ENCODE results near the gene CSMD2. TPM values are rescaled to one million over a fixed set of nuclear protein-coding genes. Genes with fewer than 3 reads are reported as not detected.
"Not testable (repeated sequence)": the region's sequence is repeated elsewhere in the genome, so short reads cannot be mapped to it uniquely, and the experiment has no call there.

CSMD2 gene
- total RNA-seq, 1 experiment from 2014 or later: 2.8 TPM

GRCh38 chr1:33515112-33515511 is 649.9 kb downstream of the CSMD2 start:
- BruUV-seq (replicated peaks): no TSS peak
- intact Hi-C loops (cut with micrococcal nuclease; ENCODE audit: unreplicated experiment): no loop called here
- no peak overlapping the region for H3K27ac ChIP-seq (ENCODE audit: low read depth, low read length, poor library complexity, severe bottlenecking)
- CTCF ChIA-PET: no interaction called here
- peaks cover 8% of the 10 kb centered on the region for H3K27me3 ChIP-seq (replicated peaks; ENCODE audit: insufficient read depth, low read depth, low read length, poor library complexity)
- no peak for DNase-seq (ENCODE audit: low spot score)
- no peak overlapping the region for H3K4me3 ChIP-seq (ENCODE audit: low read depth, low read length, poor library complexity, severe bottlenecking)
- TF ChIP-seq EZH2 (IDR thresholded peaks at IDR 0.05; ENCODE audit: borderline replicate concordance, low read depth, low read length, poor library complexity, severe bottlenecking): no peak
- TF ChIP-seq CTCF (conservative IDR thresholded peaks at IDR 0.05; ENCODE audit: low read depth, low read length): no peak
- H3K9me3 ChIP-seq (ENCODE audit: low read depth, low read length, poor library complexity, severe bottlenecking): no peaks in the 10 kb centered on the region
- POLR2A ChIA-PET (ENCODE audit: low non-redundant PET): no interaction called here
- no peaks in the 10 kb centered on the region for H3K36me3 ChIP-seq (ENCODE audit: insufficient read depth, low read length, poor library complexity, severe bottlenecking)
- no peaks in the 10 kb centered on the region for H3K4me1 ChIP-seq (ENCODE audit: insufficient read depth, low read length, poor library complexity, severe bottlenecking)

GRCh38 chr1:33512226-33513011 is 652.6 kb downstream of the CSMD2 start:
- ChIA-PET POLR2A (ENCODE audit: low non-redundant PET) (interaction anchor here (0.6 kb wide), 1 partner anchor 179 kb away, joined by 7 read pairs; no protein-coding TSS in a partner anchor), CTCF (no interaction called here)
- no peak for DNase-seq (ENCODE audit: low spot score)
- intact Hi-C loops (cut with micrococcal nuclease; ENCODE audit: unreplicated experiment): no loop called here
- TF ChIP-seq CTCF (conservative IDR thresholded peaks at IDR 0.05; ENCODE audit: low read depth, low read length) (no peak), EZH2 (IDR thresholded peaks at IDR 0.05; ENCODE audit: borderline replicate concordance, low read depth, low read length, poor library complexity, severe bottlenecking) (no peak)
- Histone ChIP-seq H3K9me3 (ENCODE audit: low read depth, low read length, poor library complexity, severe bottlenecking) (no peaks in the 10 kb centered on the region), H3K36me3 (ENCODE audit: insufficient read depth, low read length, poor library complexity, severe bottlenecking) (no peaks in the 10 kb centered on the region), H3K27ac (ENCODE audit: low read depth, low read length, poor library complexity, severe bottlenecking) (no peak overlapping the region), H3K27me3 (replicated peaks; ENCODE audit: insufficient read depth, low read depth, low read length, poor library complexity) (peaks cover 9% of the 10 kb centered on the region), H3K4me3 (ENCODE audit: low read depth, low read length, poor library complexity, severe bottlenecking) (no peak overlapping the region), H3K4me1 (ENCODE audit: insufficient read depth, low read length, poor library complexity, severe bottlenecking) (no peaks in the 10 kb centered on the region)
- BruUV-seq (replicated peaks): no TSS peak

- POLR2A ChIA-PET (ENCODE audit: low non-redundant PET); DNase-seq (ENCODE audit: low spot score); intact Hi-C loops (cut with micrococcal nuclease; ENCODE audit: unreplicated experiment); H3K9me3 ChIP-seq (ENCODE audit: low read depth, low read length, poor library complexity, severe bottlenecking); CTCF ChIA-PET; BruUV-seq (replicated peaks); H3K4me3 ChIP-seq (ENCODE audit: low read depth, low read length, poor library complexity, severe bottlenecking); H3K4me1 ChIP-seq (ENCODE audit: insufficient read depth, low read length, poor library complexity, severe bottlenecking); H3K36me3 ChIP-seq (ENCODE audit: insufficient read depth, low read length, poor library complexity, severe bottlenecking); H3K27ac ChIP-seq (ENCODE audit: low read depth, low read length, poor library complexity, severe bottlenecking): not testable (repeated sequence)
- peaks cover 12% of the 10 kb centered on the region for H3K27me3 ChIP-seq (replicated peaks; ENCODE audit: insufficient read depth, low read depth, low read length, poor library complexity)
Observed at GRCh38 chr1:33509276-33509675, 655.8 kb downstream of the CSMD2 start.

GRCh38 chr1:33508151-33508550 is 656.9 kb downstream of the CSMD2 start:
- DNase-seq (ENCODE audit: low spot score): no peak
- BruUV-seq (replicated peaks): no TSS peak
- intact Hi-C loops (cut with micrococcal nuclease; ENCODE audit: unreplicated experiment): no loop called here
- Histone ChIP-seq H3K27ac (ENCODE audit: low read depth, low read length, poor library complexity, severe bottlenecking) (no peak overlapping the region), H3K36me3 (ENCODE audit: insufficient read depth, low read length, poor library complexity, severe bottlenecking) (no peaks in the 10 kb centered on the region), H3K4me1 (ENCODE audit: insufficient read depth, low read length, poor library complexity, severe bottlenecking) (no peaks in the 10 kb centered on the region), H3K9me3 (ENCODE audit: low read depth, low read length, poor library complexity, severe bottlenecking) (no peaks in the 10 kb centered on the region), H3K4me3 (ENCODE audit: low read depth, low read length, poor library complexity, severe bottlenecking) (no peak overlapping the region), H3K27me3 (replicated peaks; ENCODE audit: insufficient read depth, low read depth, low read length, poor library complexity) (peaks cover 4% of the 10 kb centered on the region)
- ChIA-PET CTCF (no interaction called here), POLR2A (ENCODE audit: low non-redundant PET) (no interaction called here)
- no peak for TF ChIP-seq EZH2 (IDR thresholded peaks at IDR 0.05; ENCODE audit: borderline replicate concordance, low read depth, low read length, poor library complexity, severe bottlenecking)
- no peak for TF ChIP-seq CTCF (conservative IDR thresholded peaks at IDR 0.05; ENCODE audit: low read depth, low read length)
